ENCODE data around the gene GPR84. TPM values are rescaled to one million over a fixed set of nuclear protein-coding genes. Genes with fewer than 3 reads are reported as not detected.
"Not testable (repeated sequence)": the region's sequence is repeated elsewhere in the genome, so short reads cannot be mapped to it uniquely, and the experiment has no call there.

The GPR84 gene
- total RNA-seq, 4 donors from 2014 or later = 0.39 to 0.40 TPM; not detected in 2

- Histone ChIP-seq H3K27ac (peak overlapping the region; percentile 49 to 89 (median 55)), H3K4me3 (replicated peaks in 1 of 3) (no peak overlapping the region), H3K4me1 (peaks cover 54 to 80% of the 10 kb centered on the region in 2 donors), H3K36me3 (peaks cover 0 to 2% of the 10 kb centered on the region in 2 donors), H3K9me3 (no peaks in the 10 kb centered on the region), H3K27me3 (no peaks in the 10 kb centered on the region)
- WGBS, 2 donors = 58 to 64% methylated on average over 6 of the region's 6 CpGs
- intact Hi-C loops (cut with DNase I) = no loop called here
- peak in 1 of 6 experiments; percentile 22 for TF ChIP-seq CTCF (IDR thresholded peaks at IDR 0.05)
- no peak for TF ChIP-seq POLR2A (IDR thresholded peaks at IDR 0.05)
- DNase-seq = no peak
Measured at GRCh38 chr12:54355104-54355815, 9.0 kb downstream of the GPR84 start.

- H3K4me3 ChIP-seq (replicated peaks in 1 of 3); DNase-seq; H3K27me3 ChIP-seq; intact Hi-C loops (cut with DNase I); H3K9me3 ChIP-seq: not testable (repeated sequence)
- Histone ChIP-seq H3K27ac (peak overlapping the region; percentile 79 to 90 (median 89)), H3K4me1 (peaks cover 59 to 82% of the 10 kb centered on the region in 2 donors), H3K36me3 (peaks cover 8 to 12% of the 10 kb centered on the region in 2 donors)
- WGBS, 2 donors = 62 to 70% methylated on average over 7 of the region's 7 CpGs
Measured at GRCh38 chr12:54354271-54354670, 10.0 kb downstream of the GPR84 start.

- Histone ChIP-seq H3K4me1 (peaks cover 64 to 88% of the 10 kb centered on the region in 2 donors), H3K27me3 (no peaks in the 10 kb centered on the region), H3K9me3 (no peaks in the 10 kb centered on the region), H3K36me3 (peaks cover 19 to 23% of the 10 kb centered on the region in 2 donors), H3K4me3 (replicated peaks in 1 of 3) (no peak overlapping the region), H3K27ac (peak overlapping the region; percentile 79 to 93 (median 90))
- WGBS, 2 donors = 10 to 11% methylated on average over 1 of the region's 1 CpG
- DNase-seq = peak; percentile 80 to 88
- TF ChIP-seq CTCF (IDR thresholded peaks at IDR 0.05) (no peak), POLR2A (IDR thresholded peaks at IDR 0.05) (peak in 1 of 2 donors; percentile 59)
- intact Hi-C loops (cut with DNase I) = no loop called here
Measured at GRCh38 chr12:54352891-54353874, 11.1 kb downstream of the GPR84 start.

- no peaks in the 10 kb centered on the region for H3K9me3 ChIP-seq
- peak; percentile 88 to 91 for DNase-seq
- peak overlapping the region; percentile 79 to 93 (median 90) for H3K27ac ChIP-seq
- no peak for TF ChIP-seq CTCF (IDR thresholded peaks at IDR 0.05)
- TF ChIP-seq POLR2A (IDR thresholded peaks at IDR 0.05) = peak in 1 of 2 donors; percentile 15
- intact Hi-C loops (cut with DNase I) = no loop called here
- 21 to 22% methylated on average over 21 of the region's 21 CpGs for WGBS, 2 donors
- no peaks in the 10 kb centered on the region for H3K27me3 ChIP-seq
- H3K36me3 ChIP-seq = peaks cover 30 to 34% of the 10 kb centered on the region in 2 donors
- no peak overlapping the region for H3K4me3 ChIP-seq (replicated peaks in 1 of 3)
- H3K4me1 ChIP-seq = peaks cover 53 to 77% of the 10 kb centered on the region in 2 donors
Measured at GRCh38 chr12:54352022-54352531, 12.2 kb downstream of the GPR84 start.

- no peak overlapping the region for H3K4me3 ChIP-seq (replicated peaks in 1 of 3)
- no peaks in the 10 kb centered on the region for H3K9me3 ChIP-seq
- H3K36me3 ChIP-seq = peaks cover 37 to 39% of the 10 kb centered on the region in 2 donors
- TF ChIP-seq POLR2A (IDR thresholded peaks at IDR 0.05) (no peak), CTCF (IDR thresholded peaks at IDR 0.05) (no peak)
- intact Hi-C loops (cut with DNase I) = no loop called here
- peaks cover 51 to 72% of the 10 kb centered on the region in 2 donors for H3K4me1 ChIP-seq
- DNase-seq = no peak
- peak overlapping the region; percentile 79 to 93 (median 90) for H3K27ac ChIP-seq
- H3K27me3 ChIP-seq = no peaks in the 10 kb centered on the region
- WGBS, 2 donors = 44 to 54% methylated on average over 4 of the region's 4 CpGs
Measured at GRCh38 chr12:54351341-54351740, 12.9 kb downstream of the GPR84 start.

All from thyroid gland (tissue), 4 donors.